ENCODE results near the gene HS3ST1. TPM values are rescaled to one million over a fixed set of nuclear protein-coding genes. Genes with fewer than 3 reads are reported as not detected.
"Not testable (repeated sequence)": the region's sequence is repeated elsewhere in the genome, so short reads cannot be mapped to it uniquely, and the experiment has no call there.

HS3ST1 gene
- total RNA-seq, 1 donor from 2014 or later = 18.7 TPM

DNA sequence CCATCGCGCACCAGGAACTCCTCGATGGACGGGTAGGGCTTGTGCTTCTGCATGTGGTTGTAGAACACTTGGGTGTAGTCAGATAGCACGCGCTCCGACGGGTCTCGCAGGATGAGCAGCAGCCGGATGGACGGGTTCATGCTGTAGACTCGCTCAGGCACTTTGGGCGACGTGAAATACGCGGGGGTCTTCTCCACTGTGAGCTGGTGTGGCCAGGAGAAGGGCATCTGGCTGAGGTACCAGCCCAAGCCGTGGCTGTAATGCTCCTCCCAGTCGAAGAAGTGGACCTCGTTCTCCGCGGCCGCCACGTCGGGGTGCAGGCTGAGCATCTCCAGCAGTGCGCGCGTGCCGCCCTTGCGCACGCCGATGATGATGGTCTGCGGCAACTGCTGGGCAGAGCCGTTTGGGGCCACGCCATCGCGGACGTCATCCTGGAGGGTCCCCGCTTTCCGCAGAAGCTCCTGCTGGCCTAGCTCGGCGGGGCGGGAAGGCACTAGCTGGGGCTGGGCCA is 29.2 kb downstream of the HS3ST1 start:
- no peak for ATAC-seq

DNA sequence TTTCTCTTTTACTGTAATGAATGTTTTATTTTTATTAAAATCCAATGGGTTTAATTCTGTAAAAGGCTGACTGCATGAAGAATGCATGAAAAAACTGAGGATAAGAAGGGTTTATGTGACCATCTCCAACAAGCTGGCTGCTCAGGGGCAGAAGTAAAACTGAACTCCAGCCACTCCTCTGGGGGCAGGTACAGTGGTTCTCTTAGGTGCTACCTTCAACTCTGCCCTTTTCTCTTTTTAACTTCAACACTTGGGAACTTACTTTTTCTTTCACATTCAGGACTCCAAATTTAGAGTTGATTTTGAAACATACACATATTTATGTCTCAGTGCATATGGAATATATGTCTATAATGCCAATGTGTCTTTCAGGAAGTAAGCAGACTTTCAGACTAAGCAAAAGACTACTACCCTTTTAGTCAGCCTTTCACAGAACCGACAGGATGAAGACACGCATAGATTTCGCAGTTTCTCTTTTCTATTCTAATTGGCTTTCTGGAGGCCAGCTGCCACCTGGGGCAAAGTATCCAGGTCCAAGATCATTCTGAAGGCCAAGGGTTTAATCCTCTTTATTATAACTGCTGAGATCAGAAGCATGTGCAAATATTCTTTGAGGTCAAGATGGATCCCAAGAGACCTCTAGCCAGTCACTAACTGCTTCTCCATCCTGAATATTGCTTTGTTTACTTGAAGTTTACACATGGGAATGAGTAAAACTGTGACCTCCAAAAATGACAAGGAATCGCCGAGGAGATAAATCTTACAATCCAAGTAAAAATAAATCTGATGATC is 30.7 kb downstream of the HS3ST1 start:
- ATAC-seq = no peak

DNA sequence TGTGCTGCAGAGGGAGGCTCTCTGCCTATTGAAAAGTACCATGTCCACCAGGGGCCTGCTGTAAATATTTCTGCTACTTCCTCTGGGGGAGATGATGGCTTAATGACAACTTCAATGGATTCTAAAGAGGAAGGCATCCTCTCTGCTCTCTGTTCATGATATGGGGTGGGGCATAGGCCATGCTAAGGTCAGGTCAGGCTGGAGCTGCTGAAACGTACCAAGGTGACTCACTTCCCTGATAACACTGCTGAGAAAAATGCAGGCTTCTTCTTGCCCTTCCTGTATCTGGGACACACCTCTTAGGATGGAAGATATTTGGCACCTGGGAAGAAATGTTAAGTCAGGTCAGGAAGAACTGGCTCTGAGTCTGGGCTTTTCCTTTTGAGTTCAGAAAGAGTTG is 31.5 kb downstream of the HS3ST1 start:
- peak; percentile 95 for ATAC-seq

DNA sequence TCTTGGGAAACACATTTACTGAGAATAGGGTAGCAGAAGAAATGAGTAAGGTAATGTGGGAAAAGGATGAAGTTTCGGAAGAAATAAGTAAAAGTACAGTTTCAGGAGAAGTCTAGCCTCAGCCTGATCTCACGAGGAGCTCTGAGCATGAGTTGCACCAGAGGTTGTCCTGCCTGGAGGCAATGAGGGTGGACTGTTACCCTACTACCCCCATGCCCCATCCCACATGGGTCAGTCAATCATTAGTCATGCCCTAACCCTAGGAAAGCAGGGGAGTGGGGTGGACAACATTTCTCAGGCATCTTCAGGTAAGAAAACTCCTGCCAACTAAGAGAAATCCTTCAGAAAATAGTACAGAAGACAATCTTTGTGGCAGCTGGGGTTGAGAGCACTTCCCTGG is 35.1 kb downstream of the HS3ST1 start:
- no peak for ATAC-seq

DNA sequence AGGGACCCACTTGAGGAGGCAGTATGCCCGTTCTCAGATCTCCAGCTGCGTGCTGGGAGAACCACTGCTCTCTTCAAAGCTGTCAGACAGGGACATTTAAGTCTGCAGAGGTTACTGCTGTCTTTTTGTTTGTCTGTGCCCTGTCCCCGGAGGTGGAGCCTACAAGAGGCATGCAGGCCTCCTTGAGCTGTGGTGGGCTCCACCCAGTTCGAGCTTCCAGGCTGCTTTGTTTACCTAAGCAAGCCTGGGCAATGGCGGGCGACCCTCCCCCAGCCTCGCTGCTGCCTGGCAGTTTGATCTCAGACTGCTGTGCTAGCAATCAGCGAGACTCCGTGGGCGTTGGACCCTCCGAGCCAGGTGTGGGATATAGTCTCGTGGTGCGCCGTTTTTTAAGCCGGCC is 44.6 kb downstream of the HS3ST1 start:
- not testable (repeated sequence) for ATAC-seq

DNA sequence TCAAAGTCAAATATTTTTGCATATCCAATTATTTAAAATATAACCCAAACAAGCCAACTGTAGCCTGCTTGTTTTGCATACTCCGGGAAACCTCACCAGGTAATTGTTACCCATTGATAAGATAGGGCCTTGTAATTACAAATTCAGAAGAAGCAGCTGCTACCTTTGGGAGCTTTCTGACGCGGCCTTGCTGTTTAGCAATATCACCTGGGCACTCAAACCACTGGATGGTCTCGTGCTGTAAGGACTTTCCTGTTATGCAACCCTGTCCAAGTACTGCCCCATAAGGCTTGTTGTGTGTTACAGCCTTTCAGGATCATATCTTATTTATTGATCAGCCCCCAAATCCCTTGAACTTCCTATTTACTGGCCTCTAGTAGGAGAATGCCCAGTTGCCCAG is 52.1 kb downstream of the HS3ST1 start:
- no peak for ATAC-seq

DNA sequence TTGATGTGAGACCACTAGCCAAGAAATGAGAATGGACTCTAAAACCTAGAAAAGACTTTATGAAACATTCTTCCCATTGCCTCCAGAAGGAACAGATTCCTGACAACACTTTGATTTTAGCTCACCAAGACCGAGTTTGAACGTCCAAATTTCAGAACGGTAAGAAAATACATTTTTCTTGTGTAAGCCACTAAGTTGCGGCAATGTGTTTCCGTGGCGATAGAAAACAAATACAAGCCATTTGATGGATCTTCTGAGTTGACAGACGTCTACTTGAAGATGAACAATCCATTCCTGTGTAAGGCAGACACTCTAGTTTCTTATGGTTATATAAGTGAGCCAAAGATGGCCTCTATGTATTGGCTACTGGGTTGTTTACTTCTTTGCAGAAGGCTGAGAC is 52.5 kb downstream of the HS3ST1 start:
- ATAC-seq = no peak

DNA sequence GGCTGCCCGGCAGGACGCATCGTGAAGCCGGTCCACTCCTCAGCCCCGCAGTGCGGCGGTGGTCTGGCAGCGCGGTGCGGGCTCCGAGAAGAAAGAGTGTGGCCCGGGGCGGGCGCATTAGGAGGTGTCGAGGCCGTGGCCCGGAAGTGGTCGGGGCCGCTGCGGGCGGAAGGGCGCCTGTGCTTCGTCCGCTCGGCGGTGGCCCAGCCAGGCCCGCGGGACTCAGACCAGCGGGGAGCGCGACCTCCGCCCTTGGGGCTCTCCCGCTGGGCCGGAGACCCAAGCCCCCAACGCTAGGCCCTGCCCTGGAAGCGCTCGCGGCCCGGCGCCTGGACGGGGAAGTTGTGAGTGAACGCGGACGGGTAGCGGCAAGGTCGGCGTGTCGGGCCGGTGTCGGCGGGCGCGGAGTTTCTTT is 60.0 kb downstream of the HS3ST1 start:
- peak; percentile 15 for ATAC-seq

DNA sequence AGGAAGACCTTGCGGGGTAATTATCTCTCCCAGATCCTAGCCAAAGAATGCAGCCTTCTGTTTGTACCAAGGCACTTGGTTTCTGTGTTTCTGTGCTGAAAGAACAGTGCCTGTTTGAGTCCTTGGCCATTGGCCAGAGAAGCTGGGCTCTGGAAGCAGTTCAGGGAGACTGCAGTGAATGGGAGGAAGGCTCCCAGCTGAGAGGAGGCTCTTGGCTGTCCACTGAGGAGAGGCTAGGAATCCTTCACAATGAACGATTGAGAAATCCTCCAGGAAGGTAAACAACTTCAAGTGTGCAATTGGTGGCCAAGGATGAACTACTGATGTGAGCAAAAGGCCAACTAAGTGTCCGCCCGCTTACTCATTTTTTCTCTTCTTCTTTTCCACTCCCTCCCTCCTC is 61.3 kb downstream of the HS3ST1 start:
- no peak for ATAC-seq

DNA sequence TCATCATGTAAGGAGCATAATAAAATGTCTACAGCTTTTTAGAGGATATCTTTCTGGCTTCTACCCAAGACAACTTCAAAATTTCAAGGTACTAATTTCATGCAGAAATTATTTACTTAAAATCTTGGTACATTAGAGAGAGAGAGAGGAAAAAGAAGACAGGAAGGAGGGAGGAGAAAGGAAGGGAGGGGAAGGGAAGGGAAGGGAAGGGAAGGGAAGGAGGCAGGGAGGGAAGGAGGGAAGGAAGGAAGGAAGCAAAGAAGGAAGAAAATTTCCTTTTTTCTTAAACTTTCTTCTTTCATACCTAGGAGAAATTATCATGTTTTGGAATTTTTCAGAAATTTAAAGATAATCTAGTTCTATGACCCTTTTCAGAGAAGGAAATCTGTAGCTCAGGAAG is 61.8 kb downstream of the HS3ST1 start:
- ATAC-seq = no peak

DNA sequence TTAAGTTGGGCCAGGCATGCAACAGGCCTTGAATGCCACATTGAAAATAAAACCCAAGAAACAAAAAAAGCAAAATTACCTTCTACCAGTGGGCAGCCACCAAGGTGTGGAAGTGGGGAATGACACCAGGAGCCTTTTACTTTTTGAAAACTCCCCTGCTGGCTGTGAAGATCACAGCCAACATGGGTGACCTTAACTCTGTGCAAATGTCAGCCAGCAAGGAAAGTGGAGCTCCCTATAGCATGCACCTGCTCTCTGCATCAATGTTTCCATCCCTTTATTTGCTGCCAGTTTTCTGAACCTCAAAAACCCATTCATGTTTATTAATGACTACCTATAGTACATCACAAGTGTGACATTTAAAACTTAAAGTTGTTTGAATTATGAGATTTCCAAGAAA is 63.7 kb downstream of the HS3ST1 start:
- no peak for ATAC-seq

DNA sequence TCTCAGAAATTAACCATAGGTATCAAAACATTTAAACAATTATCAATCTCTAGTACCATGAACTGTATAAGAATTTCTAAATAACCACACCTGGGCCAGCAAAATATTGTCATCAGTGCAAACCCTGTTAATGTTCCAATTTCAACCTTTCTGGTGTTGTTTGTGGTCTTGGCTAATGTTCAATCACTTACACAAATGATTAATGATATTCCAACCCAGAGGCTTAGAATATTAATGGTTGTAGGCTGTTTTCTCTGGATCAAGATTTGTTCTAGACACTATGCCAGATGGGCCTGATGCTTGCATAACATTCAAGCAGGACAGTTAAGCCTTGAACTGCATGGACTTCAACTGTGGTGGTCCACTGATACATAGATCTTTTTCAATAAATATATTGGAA is 69.1 kb downstream of the HS3ST1 start:
- no peak for ATAC-seq

DNA sequence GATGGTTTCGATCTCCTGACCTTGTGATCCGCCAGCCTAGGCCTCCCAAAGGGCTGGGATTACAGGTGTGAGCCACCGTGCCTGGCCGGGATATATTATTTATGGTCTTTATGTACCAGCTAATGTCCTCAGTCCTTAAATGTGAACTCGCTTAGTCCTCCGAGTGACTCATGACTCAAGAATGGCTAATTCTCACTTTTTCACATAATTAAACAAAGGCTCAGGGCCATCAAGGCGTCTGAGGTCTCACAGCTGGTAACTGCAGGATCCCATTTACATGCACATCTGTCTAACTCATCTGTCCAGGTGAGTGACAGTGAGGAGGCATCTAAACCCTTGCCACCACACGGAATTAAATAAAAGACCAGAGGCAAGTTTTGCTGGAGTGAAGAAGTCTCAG is 73.5 kb downstream of the HS3ST1 start:
- no peak for ATAC-seq

DNA sequence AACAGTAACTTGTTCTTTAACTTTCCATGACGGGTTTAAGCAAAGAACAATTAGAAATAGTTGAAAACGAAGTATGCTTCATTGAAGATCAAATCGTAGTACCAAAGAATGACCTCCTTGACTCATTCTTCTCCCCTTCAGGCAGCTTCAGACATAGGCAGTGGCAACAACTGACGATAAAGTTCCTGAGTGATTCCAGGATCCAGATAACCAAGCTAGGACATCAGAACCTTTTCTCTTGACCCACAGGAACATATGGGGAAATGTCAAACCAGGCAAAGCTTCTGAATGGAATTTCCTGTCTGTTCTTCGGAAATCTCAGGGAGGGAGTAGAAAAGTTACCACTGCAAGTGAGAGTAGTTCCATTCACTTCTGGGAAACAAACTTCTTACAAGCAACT is 74.2 kb downstream of the HS3ST1 start:
- ATAC-seq = no peak

DNA sequence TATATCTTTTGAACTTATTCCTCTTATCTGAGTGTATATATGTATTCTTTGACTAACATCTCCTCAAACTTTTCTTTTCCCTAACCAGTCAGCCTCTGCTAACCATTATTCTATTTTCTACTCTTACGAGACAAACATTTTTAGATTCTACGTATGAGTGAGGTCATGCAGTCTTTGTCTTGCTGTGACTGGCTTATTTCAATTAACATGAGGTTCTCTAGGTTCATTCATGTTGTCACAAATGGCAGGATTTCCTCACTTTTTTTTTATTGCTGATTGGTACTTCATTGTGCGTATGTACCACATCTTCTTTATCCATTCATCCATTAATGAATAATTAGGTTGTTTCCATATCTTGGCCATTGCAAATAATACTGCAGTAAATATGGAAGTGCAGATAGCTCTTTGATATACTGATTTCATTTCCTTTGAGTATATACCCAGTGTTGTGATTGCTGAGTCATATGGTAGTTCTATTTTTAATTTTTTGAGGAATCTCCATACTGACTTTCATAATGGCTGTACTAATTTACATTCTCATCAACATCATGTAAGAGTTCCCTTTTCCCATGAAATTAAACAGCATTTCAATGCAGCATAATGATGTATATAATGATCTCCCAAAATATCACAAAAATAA is 80.1 kb downstream of the HS3ST1 start:
- no peak for ATAC-seq

DNA sequence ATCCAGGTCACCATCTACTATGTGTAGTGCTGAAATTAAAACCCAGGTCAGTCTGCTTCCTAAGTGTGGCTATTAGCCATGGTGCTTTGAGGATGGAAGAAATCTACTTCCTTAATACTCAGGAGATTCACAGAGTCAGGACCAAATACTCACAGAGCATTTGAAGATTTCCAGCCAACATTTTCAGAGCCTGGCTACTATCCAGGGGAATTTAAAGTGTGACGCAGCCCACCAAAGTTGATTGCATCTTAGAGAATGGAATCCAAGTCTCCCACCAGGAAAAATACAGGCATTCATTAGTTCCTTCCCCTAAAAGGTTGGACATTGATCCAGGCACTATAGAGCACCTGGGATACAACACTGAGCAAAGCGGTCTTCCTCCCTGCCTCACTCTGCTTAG is 83.8 kb downstream of the HS3ST1 start:
- ATAC-seq = no peak

DNA sequence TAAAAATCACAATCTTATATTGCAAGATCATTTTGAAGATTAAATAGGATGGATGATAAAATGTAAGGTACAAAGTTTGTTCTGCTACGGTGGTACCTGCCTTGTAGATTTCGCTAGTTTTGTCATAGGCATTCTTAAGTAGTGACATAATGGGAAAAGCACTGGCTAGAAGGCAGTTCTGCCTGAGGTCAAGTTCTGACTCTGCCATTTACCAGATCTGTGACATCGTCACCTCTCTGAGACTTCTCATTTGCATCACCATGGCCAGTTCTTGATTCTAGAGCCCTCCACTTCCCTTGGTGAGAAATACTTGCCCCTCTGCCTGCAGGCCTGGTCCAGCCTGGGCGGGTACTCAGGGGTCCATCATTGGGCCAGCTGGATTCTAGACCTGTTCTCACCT is 85.2 kb downstream of the HS3ST1 start:
- ATAC-seq = no peak

Data from esophagus mucosa (tissue), 1 donor.